GM12878 (cell line): ENCODE data around the gene CHST4. TPM values are rescaled to one million over a fixed set of nuclear protein-coding genes. Genes with fewer than 3 reads are reported as not detected.

Experiments
- ATF3 ChIP-seq: IDR thresholded peaks from 2 replicates; pipeline ENCODE4 v1.6.1; 2011; ENCODE audit warnings: low read depth, mild to moderate bottlenecking, low read length, moderate library complexity, borderline replicate concordance; ENCODE audit errors: extremely low read depth
- CHD2 ChIP-seq: IDR thresholded peaks from 2 replicates; pipeline ENCODE4 v1.6.1; 2011; ENCODE audit warnings: low read depth, low read length, improper control_type of control experiment, borderline replicate concordance
- CUX1 ChIP-seq: IDR thresholded peaks from 2 replicates; pipeline ENCODE4 v1.6.1; 2012; ENCODE audit warnings: improper control_type of control experiment, low read depth, low read length; ENCODE audit not compliant: insufficient replicate concordance
- EED ChIP-seq: sonication (generic); IDR thresholded peaks from 2 replicates; pipeline ENCODE4 v1.6.1; 2016; ENCODE audit warnings: antibody characterized with exemption, low read depth
- EP300 ChIP-seq, 2 experiments: fragments of 150-350 bp in 1 of 2; IDR thresholded peaks; 2 replicates each; pipeline ENCODE4 v1.6.1; 2011 to 2012; ENCODE audit warnings: low read depth in 2 of 2, low read length in 2 of 2, borderline replicate concordance in 1 of 2, improper control_type of control experiment in 1 of 2, inconsistent platforms in 1 of 2; ENCODE audit not compliant: control insufficient read depth in 1 of 2
- IKZF2 ChIP-seq, 2 experiments: fragments of 450-650 bp; IDR thresholded peaks; 2 replicates each; pipeline ENCODE4 v1.6.1; 2017; ENCODE audit warnings: mild to moderate bottlenecking in 2 of 2, moderate library complexity in 2 of 2
- KAT2A ChIP-seq: conservative IDR thresholded peaks from 2 replicates; pipeline ENCODE4 v1.6.1; 2011; ENCODE audit warnings: low read depth, low read length; ENCODE audit not compliant: control insufficient read depth
- MLLT1 ChIP-seq: fragments of 450-650 bp; IDR thresholded peaks from 2 replicates; pipeline ENCODE4 v1.6.1; 2016; ENCODE audit warnings: mild to moderate bottlenecking
- MYC ChIP-seq: IDR thresholded peaks from 2 replicates; pipeline ENCODE4 v1.6.1; 2011; ENCODE audit warnings: mild to moderate bottlenecking, low read length, moderate library complexity, inconsistent platforms; ENCODE audit not compliant: insufficient read depth, insufficient replicate concordance, insufficient read length, severe bottlenecking
- PKNOX1 ChIP-seq: fragments of 450-650 bp; IDR thresholded peaks from 2 replicates; pipeline ENCODE4 v1.6.1; 2016; ENCODE audit warnings: mild to moderate bottlenecking
- PML ChIP-seq: IDR thresholded peaks from 2 replicates; pipeline ENCODE4 v1.6.1; 2012; ENCODE audit warnings: low read length, inconsistent platforms
- RBBP5 ChIP-seq: fragments of 200-600 bp; sonication (generic); conservative IDR thresholded peaks from 2 replicates; pipeline ENCODE4 v1.6.1; 2016
- SKIL ChIP-seq: fragments of 450-650 bp; IDR thresholded peaks from 2 replicates; pipeline ENCODE4 v1.6.1; 2017; ENCODE audit warnings: mild to moderate bottlenecking, low read depth, inconsistent platforms; ENCODE audit not compliant: poor library complexity, severe bottlenecking
- STAT1 ChIP-seq: fragments of 450-650 bp; conservative IDR thresholded peaks from 2 replicates; pipeline ENCODE4 v1.6.1; 2014; ENCODE audit warnings: antibody characterized with exemption, mild to moderate bottlenecking
- USF2 ChIP-seq: IDR thresholded peaks from 2 replicates; pipeline ENCODE4 v1.6.1; 2011; ENCODE audit warnings: low read depth, low read length, improper control_type of control experiment, borderline replicate concordance
- ZNF622 ChIP-seq: fragments of 450-650 bp; IDR thresholded peaks from 2 replicates; pipeline ENCODE4 v1.6.1; 2017; ENCODE audit warnings: mild to moderate bottlenecking, inconsistent platforms
- polyA plus RNA-seq, 11 experiments: library from polyadenylated mRNA; depleted of rRNA in 4 of 11; unstranded in 6 of 11; stranded (reverse) in 5 of 11; fragments of >200 nt; fragmentation: Nextera tagmentation in 4 of 11; fragmentation: Illumina TruSeq in 1 of 11; extraction: Ambion mirVana in 4 of 11; extraction: Trizol in 1 of 11; gene quantifications; 1 replicate in 1 of 11; 2 replicates in 10 of 11; pipeline versions ENCODE4 v1.2.1 to v1.2.3, GENCODE V29; 2011 to 2016; ENCODE audit warnings: inconsistent platforms in 2 of 11, missing spikeins in 2 of 11, low read depth in 1 of 11
- total RNA-seq, 4 experiments: library from RNA; depleted of rRNA in 3 of 4; stranded (reverse); fragments of >200 nt in 3 of 4; fragmentation: Illumina TruSeq in 1 of 4; extraction: Trizol in 1 of 4; gene quantifications; 2 replicates each; pipeline versions ENCODE4 v1.2.1 to v1.2.3, GENCODE V29; 2013 to 2021

Gene CHST4
- total and polyA plus RNA-seq, 10 of the 15 experiments (the other 5 are each of a cell fraction or from before 2014, with no cell fraction given): 0.10 to 1.7 (median 0.79) TPM

GRCh38 chr16:71484006-71484893, 42.0 kb upstream of the CHST4 start (continued):
- no peak for TF ChIP-seq CUX1
- TF ChIP-seq RBBP5: no peak
- no peak for TF ChIP-seq EP300 (IDR thresholded peaks at IDR 0.05; ENCODE audit: borderline replicate concordance in 1 of 2, control insufficient read depth in 1 of 2, low read depth in 2 of 2, low read length in 2 of 2)
- peak; percentile 90 for TF ChIP-seq PML
- no peak for TF ChIP-seq ATF3
- TF ChIP-seq MYC: no peak
- no peak for TF ChIP-seq ZNF622
- no peak; the same call in none of the 2 replicates for TF ChIP-seq EED
- TF ChIP-seq USF2: no peak
- TF ChIP-seq CHD2: peak; percentile 18; the same call in 1 of the 2 replicates
- TF ChIP-seq PKNOX1: peak; percentile 16; the same call in 1 of the 2 replicates
- no peak; the same call in 1 of the 2 replicates for TF ChIP-seq MLLT1
- peak; percentile 83 for TF ChIP-seq IKZF2 (IDR thresholded peaks at IDR 0.05)
- TF ChIP-seq SKIL: peak; percentile 54
- TF ChIP-seq STAT1: 0 out of 2 replicates have a peak, but pooled peaks have one; percentile 33
- TF ChIP-seq KAT2A: no peak
